Tibial nerve (tissue), 4 donors: ENCODE results near the gene NCAM2.

Experiments used
- EP300 ChIP-seq, 2 donors: sonication (generic); formaldehyde crosslinking; IDR thresholded peaks; one replicate each; pipeline ENCODE4 v1.6.1; 2017; ENCODE audit warnings: antibody characterized with exemption in 2 of 2, mild to moderate bottlenecking in 1 of 2
- POLR2A ChIP-seq, 2 donors: fragments of 450-650 bp; IDR thresholded peaks; one replicate each; pipeline ENCODE4 v1.6.1; 2017; ENCODE audit warnings: antibody characterized with exemption in 2 of 2, mild to moderate bottlenecking in 2 of 2, moderate library complexity in 2 of 2
- TF ChIP-seq, protein P1 (sequence below), 5 experiments: fragments of 200-600 bp in 3 of 5; fragments of 450-650 bp in 2 of 5; sonication (generic) in 3 of 5; IDR thresholded peaks; one replicate each; pipeline ENCODE4 v1.5.1; 2016 to 2019; ENCODE audit warnings: antibody characterized with exemption in 5 of 5, mild to moderate bottlenecking in 3 of 5, moderate library complexity in 2 of 5

DNA sequence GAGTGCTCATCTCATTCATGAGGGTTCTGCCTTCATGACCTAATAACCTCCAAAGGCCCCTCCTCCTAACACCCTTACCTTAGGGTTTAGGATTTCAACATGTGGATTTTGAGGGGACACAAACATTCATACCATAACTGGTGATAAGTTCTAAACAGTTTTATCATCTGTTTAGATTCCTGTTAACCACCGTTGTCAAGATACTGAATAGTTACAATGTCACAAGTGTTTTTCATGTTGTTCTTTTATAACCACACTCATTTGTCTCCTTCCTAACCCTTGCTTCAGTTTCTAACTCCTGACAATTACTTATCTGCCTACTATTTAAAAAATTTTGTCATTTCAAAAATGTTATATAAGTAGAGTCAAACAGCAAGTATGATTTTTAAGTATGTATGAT, 86.0 kb downstream of the NCAM2 start:
- TF ChIP-seq EP300 (IDR thresholded peaks at IDR 0.05) (no peak), POLR2A (IDR thresholded peaks at IDR 0.05) (no peak)
- TF ChIP-seq, protein P1, sequence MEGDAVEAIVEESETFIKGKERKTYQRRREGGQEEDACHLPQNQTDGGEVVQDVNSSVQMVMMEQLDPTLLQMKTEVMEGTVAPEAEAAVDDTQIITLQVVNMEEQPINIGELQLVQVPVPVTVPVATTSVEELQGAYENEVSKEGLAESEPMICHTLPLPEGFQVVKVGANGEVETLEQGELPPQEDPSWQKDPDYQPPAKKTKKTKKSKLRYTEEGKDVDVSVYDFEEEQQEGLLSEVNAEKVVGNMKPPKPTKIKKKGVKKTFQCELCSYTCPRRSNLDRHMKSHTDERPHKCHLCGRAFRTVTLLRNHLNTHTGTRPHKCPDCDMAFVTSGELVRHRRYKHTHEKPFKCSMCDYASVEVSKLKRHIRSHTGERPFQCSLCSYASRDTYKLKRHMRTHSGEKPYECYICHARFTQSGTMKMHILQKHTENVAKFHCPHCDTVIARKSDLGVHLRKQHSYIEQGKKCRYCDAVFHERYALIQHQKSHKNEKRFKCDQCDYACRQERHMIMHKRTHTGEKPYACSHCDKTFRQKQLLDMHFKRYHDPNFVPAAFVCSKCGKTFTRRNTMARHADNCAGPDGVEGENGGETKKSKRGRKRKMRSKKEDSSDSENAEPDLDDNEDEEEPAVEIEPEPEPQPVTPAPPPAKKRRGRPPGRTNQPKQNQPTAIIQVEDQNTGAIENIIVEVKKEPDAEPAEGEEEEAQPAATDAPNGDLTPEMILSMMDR (IDR thresholded peaks at IDR 0.05): no peak
